ENCODE results near the gene INAFM1.

The INAFM1 gene

DNA sequence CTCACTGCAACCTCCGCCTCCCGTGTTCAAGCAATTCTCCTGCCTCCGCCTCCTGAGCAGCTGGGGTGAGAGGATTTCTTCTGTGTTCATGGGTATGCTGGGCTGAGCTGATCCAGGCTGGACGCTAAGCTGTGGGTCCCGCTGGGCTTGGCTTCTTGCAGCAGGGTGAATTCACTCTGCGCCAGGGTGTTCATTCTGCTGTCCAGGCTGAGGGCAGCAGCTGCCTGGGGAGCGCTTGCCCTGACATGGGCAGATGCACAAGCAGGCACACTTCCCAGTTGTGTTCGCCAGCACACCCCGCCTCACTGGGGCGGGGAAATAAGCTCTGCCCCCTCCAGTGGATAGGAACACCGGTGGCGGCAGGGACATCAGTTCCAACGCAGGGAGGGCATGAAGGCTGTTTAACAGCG is 7.3 kb upstream of the INAFM1 start:
- in situ Hi-C loops (cut with HindIII; ENCODE audit: low sequenced_read_pairs), result no loop called here

DNA sequence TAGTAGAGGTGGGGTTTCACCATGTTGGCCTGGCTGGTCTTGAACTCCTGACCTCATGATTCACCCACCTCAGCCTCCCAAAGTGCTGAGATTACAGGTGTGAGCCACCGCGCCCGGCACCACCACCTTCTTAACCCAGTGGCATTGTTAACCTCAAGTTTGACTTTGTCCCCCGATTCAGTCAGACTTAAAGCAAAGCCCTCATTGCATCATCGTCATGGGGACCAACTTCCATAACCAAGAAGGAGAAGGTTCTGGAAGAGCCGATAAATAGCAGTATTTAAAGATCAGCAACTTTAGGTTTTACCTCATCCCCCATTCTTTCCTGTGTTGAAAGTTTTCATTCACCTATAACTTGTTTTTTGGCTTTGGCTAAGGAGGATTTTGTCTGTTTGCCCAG is 6.7 kb upstream of the INAFM1 start:
- in situ Hi-C loops (cut with HindIII; ENCODE audit: low sequenced_read_pairs), result no loop called here

DNA sequence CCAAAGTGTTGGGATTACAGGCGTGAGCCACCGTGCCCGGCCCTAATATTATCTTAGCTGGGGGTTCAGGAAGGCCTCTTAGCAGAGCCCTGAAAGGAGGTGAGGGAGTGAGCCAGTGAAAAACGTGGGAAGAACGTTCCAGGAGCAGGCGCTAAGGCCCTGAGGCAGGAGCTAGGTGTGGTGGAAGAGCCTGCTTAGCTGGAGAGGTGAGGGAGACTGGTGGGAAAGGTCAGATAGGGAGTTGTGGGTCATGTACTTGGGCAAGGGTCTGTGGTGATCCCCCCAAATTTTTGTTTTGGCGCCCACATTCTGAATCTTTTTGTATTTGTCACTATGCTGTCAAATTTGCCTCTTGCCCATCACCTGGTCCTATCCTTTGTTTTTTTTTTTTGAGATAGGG is 5.1 kb upstream of the INAFM1 start:
- in situ Hi-C loops (cut with HindIII; ENCODE audit: low sequenced_read_pairs), result no loop called here

DNA sequence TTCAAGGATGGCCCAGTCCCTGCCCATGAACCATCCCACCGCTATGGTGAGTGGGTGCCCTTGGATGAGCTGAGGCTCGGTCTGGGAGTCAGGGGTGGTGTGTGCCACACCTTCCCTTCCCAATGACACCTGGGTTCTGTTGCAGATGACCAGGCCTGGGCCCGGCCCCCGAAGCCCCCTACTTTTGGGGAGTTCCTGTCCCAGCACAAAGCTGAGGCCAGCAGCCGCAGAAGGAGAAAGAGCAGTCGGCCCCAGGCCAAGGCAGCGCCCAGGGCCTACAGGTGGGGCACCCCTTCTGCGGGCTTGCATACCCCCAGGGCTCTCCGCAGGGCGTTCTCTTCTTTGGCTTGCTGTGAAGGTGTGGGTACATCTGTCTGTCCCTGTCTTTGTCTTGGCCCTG is 4.3 kb upstream of the INAFM1 start:
- in situ Hi-C loops (cut with HindIII; ENCODE audit: low sequenced_read_pairs), result loop anchor here (10.0 kb wide), 1 partner anchor 394 kb away; no protein-coding TSS in a partner anchor

DNA sequence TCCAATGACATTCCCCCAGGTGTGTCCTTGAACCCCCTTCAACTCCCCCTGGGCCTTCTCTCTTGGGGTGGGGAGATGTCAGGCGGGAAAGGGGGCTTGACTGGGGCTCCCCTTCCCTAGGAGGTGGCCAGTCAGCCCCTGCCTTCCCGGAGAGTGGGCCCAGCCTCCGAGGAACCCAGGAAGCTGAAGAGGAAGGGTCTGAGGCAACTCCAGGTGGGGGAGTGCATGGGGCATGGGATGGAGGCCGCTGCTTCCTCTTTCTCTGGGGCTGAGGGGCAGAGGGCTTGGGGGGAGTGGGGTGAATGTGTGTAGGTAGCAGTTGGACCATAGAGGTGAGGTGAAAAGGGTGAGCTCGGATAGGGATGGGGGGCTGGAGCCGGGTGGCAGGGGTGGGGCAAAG is 2.7 kb upstream of the INAFM1 start:
- in situ Hi-C loops (cut with HindIII; ENCODE audit: low sequenced_read_pairs), result loop anchor here (10.0 kb wide), 1 partner anchor 393 kb away; no protein-coding TSS in a partner anchor

DNA sequence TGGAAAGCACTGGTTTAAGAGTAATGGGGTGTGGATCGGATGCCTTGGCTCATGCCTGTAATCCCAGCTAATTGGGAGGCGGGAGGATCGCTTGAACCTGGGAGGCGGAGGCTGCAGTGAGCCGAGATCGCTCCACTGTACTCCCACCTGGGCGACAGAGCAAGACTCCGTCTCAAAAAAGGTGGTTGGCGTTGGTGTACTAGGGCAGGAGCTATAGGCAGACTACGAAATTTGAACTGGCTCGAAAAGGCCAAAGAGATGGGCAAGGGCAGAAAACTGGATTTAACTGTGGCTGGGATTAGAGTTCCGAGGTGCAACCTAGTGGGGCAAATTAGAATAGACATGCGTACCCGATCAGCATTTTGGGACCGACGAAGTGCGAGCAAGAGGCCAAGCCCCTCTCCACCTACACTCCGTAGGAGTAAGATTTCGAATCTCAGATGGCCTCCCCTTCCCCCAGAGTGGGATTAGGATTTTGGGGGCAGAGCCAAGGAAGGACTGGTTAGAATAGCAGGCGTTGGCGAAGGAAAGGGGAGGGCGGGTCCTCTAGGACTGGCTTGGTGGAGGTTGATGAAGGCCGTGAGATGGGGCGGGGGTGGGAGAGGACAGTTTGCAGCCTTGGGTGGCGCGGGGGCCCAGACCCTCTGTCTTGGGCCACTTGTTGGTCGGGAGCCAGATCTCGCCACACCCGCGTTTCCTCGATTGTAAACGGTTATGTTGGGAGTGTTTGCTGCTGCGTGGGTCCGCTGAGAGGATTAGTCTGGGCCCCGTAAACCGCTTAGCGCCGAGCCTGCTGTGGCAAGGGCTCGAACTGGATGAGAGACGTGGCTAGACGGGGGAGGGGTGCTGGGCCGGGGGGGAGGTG is 2.0 kb upstream of the INAFM1 start:
- in situ Hi-C loops (cut with HindIII; ENCODE audit: low sequenced_read_pairs), result loop anchor here (10.0 kb wide), 1 partner anchor 392 kb away; no protein-coding TSS in a partner anchor

DNA sequence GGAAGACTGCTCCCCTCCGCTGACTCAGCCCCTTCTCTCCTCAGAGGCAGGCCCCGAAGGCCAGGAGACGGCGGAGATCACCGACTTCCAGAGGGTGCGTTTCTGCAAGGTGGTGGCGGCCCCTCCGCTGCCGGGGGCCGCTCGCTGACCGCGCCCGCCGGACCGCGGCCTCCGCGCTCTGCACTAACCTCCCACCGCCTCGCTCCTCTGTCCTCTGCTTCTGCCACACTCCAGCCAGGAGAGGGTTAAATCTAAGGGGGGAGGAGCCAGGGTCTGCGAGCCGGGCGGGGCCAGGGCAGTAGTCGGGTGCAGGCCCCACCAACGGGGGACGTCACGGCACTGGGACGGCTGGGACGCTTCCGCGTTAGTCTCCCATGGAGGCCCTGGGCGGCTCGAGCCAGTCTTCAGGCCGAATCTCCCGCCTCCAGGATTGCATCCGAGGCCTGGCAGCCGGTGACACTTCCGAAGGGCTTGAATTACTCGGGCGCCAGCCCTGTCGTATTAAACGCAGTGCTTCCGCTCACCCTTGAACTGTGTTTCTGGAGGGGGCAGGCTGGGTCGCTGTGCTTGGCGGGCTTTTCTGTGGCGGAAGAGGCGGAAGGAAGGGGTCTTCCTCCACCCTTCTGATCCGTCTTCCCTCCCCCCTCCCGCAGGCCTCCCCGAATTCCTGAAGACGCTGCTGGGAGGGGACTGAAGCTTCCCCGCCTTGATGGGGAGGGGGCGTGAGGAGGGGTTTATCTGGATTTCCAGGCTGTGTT is 1.2 kb upstream of the INAFM1 start:
- in situ Hi-C loops (cut with HindIII; ENCODE audit: low sequenced_read_pairs), result loop anchor here (10.0 kb wide), 1 partner anchor 391 kb away; no protein-coding TSS in a partner anchor

DNA sequence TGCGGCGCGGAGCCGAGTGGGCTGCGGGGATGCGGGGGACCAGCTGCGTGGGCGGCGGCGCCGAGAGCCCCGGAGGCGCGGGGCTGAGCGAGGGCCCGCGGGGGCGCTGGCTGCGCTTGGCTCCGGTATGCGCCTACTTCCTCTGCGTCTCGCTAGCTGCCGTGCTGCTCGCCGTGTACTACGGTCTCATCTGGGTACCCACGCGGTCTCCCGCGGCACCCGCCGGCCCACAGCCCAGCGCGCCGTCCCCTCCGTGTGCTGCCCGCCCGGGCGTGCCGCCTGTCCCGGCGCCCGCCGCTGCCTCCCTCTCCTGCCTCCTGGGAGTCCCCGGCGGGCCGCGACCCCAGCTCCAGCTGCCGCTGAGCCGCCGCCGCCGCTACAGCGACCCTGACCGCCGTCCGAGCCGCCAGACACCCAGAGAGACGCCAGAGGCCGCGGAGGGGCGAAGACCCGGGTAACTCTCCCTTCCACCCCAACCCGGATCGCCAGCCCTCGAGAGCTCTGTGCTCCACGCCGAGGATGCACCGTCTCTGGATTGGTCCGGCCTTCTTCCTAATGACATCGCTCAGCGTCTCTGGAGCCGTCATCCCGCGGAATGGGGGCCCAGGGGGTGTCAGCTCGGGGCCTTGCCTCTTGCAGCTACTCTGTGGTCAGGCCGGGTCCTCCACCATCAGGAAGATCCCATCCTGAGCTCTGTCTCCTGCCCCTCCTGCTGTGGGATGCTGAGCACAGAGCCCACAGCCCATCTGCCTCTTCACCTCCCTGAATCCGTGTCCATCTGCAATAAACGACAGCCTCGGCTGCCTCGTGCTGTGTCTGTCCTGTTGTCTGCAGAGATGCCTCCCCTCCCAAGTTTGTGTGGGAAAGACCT is 441 bp downstream of the INAFM1 start:
- in situ Hi-C loops (cut with HindIII; ENCODE audit: low sequenced_read_pairs), result loop anchor here (10.0 kb wide), 1 partner anchor 390 kb away; no protein-coding TSS in a partner anchor

DNA sequence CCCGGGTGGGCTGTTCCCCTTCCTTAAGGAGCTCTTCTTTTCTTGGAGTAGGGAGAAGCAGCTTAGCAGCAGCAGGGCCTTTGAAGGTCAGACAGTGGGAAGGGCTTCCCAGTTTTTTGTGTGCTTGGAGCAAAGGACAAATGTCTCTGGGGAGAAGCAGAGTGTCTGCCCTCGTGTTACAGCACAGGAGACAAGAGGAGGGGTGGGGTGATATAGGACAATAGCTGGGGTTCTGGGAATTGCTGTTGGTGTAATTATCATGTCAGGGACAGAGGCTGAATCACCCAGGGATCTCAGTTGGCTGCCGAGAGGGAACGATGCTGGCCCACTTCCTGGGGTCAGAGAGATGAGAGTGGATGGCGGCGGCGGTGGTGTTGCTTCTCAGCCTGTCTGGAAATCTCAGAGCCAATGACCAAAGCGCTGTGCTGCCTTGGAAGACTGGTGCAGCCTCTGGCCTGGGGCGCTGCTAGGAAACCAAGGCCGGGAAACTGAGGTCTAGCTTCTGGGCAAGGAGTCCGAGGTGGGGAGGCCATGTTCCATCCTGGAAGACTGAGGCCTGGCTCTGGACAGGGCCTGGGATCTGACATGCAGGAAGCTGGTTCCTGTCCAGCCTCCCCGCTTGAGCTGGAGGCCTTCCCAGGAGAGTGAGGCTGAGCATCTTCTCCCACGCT is 1.2 kb downstream of the INAFM1 start:
- in situ Hi-C loops (cut with HindIII; ENCODE audit: low sequenced_read_pairs), result loop anchor here (10.0 kb wide), 1 partner anchor 389 kb away; no protein-coding TSS in a partner anchor

DNA sequence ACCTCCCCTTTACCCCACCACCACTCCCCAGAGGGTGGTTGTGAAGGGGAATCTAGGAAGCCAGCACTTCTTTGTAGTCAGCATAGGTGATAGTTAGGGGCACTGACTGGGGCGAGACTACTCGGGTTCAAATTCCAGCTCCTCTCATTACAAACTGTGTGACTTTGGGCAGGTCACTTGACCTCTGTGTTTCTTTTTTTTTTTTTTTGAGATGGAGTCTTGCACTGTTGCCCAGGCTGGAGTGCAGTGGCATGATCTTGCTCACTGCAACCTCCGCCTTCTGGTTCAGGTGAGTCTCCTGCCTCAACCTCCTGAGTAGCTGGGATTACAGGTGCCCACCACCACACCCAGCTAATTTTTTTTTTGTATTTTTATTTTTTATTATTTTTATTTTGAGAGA is 1.8 kb downstream of the INAFM1 start:
- in situ Hi-C loops (cut with HindIII; ENCODE audit: low sequenced_read_pairs), result loop anchor here (10.0 kb wide), 1 partner anchor 388 kb away; no protein-coding TSS in a partner anchor

DNA sequence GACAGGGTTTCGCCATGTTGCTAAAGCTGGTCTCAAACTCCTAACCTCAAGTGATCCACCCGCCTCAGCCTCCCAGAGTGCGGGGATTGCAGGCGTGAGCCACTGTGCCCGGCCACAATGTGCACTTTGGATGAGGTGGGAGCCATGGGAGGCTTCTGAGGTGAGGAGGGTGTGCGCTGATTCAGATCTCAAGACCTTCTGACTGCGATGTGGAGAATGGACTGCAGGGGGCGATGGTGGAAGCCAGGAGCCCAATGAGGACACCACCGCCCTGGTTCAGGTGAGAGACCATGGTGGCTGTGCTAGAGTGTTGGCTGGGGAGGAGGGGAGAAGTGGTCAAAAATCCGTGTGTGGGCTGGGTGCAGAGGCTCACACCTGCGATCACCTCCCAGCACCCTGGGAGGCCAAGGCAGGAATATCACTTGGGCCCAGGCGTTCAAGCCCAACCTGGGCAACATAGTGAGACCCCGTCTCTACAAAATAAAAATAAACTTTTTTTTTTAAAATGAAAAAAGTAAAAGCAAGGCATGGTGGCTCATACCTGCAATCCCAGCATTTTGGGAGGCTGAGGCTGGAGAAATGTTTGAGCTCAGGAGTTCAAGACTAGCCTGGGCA is 5.6 kb downstream of the INAFM1 start:
- in situ Hi-C loops (cut with HindIII; ENCODE audit: low sequenced_read_pairs), result no loop called here

DNA sequence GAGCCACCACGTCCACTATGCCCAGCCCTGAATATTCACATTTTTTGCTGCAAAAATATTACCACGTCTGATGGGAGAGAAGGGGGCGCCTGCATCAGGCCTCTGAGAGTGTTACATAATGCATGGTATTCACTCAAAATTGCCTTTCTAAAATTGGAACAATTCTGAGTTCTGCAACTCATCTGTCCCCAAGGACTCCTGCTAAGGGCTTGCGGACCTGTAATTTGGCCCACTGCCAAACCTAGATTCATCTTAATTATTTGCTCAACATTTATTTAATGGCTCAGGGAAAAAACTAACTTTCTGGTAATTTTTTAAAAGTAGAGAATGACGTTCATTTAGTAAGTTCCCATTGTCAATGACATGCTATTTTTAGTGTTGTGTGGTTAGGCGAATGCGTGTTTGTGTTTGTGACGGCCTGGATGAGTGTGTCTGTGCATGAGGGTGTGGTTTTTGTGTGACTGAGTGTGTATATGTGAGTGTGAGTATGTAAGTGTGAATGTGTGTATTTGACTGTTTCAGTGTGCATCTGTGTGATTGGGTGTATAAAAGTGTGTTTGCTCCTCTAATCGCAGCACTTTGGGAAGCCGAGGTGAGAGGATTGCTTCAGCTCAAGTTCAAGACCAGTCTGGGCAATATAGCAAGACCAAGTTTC is 8.8 kb downstream of the INAFM1 start:
- in situ Hi-C loops (cut with HindIII; ENCODE audit: low sequenced_read_pairs), result no loop called here

DNA sequence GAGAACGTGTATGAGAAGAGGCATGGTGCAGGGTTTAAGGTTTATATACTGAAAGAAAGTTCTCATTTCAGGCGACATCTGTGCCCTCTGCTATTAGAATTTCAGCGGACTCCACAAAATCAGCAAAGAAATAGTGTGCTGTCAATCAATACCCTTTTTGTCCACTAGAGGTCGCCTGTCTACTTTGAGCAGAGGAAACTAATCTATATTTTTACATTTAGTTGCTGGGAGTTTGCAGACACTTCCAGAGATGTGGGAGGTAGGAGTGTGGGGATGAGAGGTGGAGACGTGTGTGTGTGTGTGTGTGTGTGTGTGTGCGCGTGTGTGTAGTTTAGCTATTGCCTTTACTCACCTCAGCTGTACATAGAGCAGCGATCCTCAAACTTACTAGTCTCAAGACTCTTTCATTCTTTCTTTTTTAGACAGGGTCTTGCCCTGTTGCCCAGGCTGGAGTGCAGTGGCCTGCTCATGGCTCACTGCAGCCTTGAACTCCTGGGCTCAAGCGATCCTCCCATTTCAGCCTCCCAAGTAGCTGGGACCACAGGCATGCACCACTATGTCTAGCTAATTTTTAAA is 9.7 kb downstream of the INAFM1 start:
- in situ Hi-C loops (cut with HindIII; ENCODE audit: low sequenced_read_pairs), result no loop called here

DNA sequence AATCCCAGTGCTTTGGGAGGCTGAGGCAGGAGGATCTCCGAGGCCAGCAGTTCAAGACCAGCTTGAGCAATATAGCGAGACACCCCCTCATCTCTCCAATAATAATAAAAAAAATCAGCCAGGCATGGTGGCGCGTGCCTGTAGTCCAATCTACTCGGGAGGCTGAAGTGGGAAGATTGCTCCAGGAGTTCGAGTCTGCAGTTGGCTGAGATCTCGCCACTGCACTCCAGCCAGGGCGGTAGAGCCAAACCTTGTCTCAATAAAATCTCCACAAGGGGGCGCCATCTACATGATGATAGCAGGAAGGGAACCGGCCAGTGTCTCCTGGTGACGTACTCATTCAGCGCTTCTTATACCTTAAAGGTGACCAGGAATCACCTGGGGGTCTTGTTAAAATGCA is 21.4 kb downstream of the INAFM1 start:
- in situ Hi-C loops (cut with HindIII; ENCODE audit: low sequenced_read_pairs), result no loop called here

DNA sequence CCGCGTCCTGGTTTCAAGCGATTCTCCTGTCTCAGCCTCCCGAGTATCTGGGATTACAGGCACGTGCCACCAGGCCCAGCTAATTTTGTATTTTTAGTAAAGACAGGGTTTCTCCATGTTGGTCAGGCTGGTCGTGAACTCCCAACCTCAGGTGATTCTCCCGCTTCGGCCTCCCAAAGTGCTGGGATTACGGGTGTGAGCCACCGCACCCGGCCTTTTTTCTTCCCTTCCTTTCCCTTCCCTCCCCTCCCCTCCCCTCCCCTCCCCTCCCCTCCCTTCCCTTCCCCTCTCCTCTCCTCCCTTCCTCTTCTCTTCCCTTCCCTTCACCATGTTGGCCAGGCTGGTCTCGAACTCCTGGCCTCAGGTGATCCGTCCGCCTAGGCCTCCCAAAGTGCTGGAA is 26.2 kb downstream of the INAFM1 start:
- in situ Hi-C loops (cut with HindIII; ENCODE audit: low sequenced_read_pairs), result loop anchor here (10.0 kb wide), 1 partner anchor 54 kb away; no protein-coding TSS in a partner anchor

DNA sequence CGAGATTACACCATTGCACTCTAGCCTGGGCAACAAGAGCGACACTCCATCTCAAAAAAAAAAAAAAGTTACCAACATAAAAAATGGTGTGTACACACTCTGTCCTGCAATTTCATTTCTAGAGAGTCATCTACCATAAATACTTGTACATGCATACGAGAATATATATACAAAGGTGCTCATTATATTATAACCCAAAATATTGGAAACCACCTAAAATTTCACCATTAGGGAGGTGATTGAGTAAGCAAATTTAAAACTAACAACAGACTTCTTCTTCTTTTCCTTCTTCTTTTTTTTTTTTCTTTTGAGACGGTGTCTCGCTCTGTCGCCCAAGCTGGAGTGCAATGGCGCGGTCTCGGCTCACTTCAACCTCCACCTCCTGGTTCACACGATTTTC is 27.6 kb downstream of the INAFM1 start:
- in situ Hi-C loops (cut with HindIII; ENCODE audit: low sequenced_read_pairs), result loop anchor here (10.0 kb wide), 1 partner anchor 53 kb away; no protein-coding TSS in a partner anchor

DNA sequence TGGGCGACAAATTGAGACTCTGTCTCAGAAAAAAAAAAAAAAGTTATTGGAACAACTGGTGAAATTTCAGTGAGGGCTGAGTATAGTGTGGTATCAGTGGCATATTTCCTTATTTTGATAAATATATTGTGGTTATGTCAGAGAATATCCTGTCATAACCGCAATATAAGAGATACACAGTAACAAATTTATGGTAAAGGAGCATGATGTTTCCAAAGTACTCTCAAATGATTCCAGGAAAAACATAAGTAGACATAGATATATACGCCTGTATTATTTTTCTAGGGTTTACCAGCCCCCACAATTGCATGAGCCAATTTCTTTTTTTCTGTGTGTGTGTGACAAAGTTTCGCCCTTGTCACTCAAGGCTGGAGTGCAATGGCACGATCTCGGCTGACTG is 29.3 kb downstream of the INAFM1 start:
- in situ Hi-C loops (cut with HindIII; ENCODE audit: low sequenced_read_pairs), result loop anchor here (10.0 kb wide), 1 partner anchor 51 kb away; no protein-coding TSS in a partner anchor

DNA sequence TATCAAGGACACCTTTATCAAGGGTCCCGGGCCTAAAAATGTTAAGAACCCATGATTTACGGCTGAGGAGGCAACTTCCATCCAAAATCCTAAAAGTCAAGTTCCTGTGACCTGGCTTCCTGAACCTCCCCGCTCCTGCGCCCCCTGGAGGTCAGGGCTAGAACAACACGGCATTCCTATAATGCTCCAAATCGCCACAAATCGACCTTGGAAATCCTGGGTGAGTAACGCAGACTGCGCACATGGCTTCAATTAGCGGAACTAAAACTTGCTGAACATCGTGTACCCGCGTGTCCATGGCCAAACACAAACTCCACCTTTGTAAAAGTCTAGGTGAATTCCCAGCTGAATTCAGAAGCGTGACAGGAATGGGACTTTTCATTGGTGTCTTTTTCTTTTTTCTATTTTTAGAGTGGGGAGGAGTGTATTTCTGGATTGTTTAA is 30.6 kb downstream of the INAFM1 start:
- in situ Hi-C loops (cut with HindIII; ENCODE audit: low sequenced_read_pairs), result loop anchor here (10.0 kb wide), 1 partner anchor 49 kb away; no protein-coding TSS in a partner anchor
